ENCODE measurements around the gene TMEM179.

- TF ChIP-seq, protein P1, sequence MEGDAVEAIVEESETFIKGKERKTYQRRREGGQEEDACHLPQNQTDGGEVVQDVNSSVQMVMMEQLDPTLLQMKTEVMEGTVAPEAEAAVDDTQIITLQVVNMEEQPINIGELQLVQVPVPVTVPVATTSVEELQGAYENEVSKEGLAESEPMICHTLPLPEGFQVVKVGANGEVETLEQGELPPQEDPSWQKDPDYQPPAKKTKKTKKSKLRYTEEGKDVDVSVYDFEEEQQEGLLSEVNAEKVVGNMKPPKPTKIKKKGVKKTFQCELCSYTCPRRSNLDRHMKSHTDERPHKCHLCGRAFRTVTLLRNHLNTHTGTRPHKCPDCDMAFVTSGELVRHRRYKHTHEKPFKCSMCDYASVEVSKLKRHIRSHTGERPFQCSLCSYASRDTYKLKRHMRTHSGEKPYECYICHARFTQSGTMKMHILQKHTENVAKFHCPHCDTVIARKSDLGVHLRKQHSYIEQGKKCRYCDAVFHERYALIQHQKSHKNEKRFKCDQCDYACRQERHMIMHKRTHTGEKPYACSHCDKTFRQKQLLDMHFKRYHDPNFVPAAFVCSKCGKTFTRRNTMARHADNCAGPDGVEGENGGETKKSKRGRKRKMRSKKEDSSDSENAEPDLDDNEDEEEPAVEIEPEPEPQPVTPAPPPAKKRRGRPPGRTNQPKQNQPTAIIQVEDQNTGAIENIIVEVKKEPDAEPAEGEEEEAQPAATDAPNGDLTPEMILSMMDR (IDR thresholded peaks at IDR 0.05), result no peak
- no peak for TF ChIP-seq POLR2A (IDR thresholded peaks at IDR 0.05)
Measured at GRCh38 chr14:104610749-104611310, 6.3 kb upstream of the TMEM179 start.
